H9 (cell line): ENCODE measurements around the gene MMP15. TPM values are rescaled to one million over a fixed set of nuclear protein-coding genes. Genes with fewer than 3 reads are reported as not detected.
"Not testable (repeated sequence)": the region's sequence is repeated elsewhere in the genome, so short reads cannot be mapped to it uniquely, and the experiment has no call there.

Experiments used
- DNase-seq: peaks from one replicate; pipeline ENCODE4 v3.0.0-alpha.2; 2017
- H2AFZ ChIP-seq: one replicate; pipeline ENCODE4 v1.6.1; 2013; ENCODE audit warnings: mild to moderate bottlenecking, low read length, control low read depth, moderate library complexity
- H2AK5ac ChIP-seq: 2 replicates; pipeline ENCODE4 v1.6.1; 2013; ENCODE audit warnings: low read length, control low read depth, mixed read lengths; ENCODE audit not compliant: insufficient read length
- H2BK120ac ChIP-seq: one replicate; pipeline ENCODE4 v1.6.1; 2013; ENCODE audit warnings: low read depth, mild to moderate bottlenecking, low read length, control low read depth, inconsistent platforms; ENCODE audit not compliant: poor library complexity, severe bottlenecking
- H2BK12ac ChIP-seq: 2 replicates; pipeline ENCODE4 v1.6.1; 2013; ENCODE audit warnings: low read length, control low read depth, mixed read lengths, low read depth; ENCODE audit not compliant: insufficient read length
- H2BK15ac ChIP-seq: 2 replicates; pipeline ENCODE4 v1.6.1; 2013; ENCODE audit warnings: low read depth, low read length, control low read depth
- H2BK20ac ChIP-seq: one replicate; pipeline ENCODE4 v1.6.1; 2013; ENCODE audit warnings: low read depth, mild to moderate bottlenecking, low read length, control low read depth, inconsistent platforms; ENCODE audit not compliant: poor library complexity, severe bottlenecking
- H2BK5ac ChIP-seq: 2 replicates; pipeline ENCODE4 v1.6.1; 2013; ENCODE audit warnings: low read length, control low read depth, mixed read lengths; ENCODE audit not compliant: insufficient read length
- H3K14ac ChIP-seq: 2 replicates; pipeline ENCODE4 v1.6.1; 2013; ENCODE audit warnings: low read length, control low read depth; ENCODE audit not compliant: insufficient read depth
- H3K18ac ChIP-seq: 2 replicates; pipeline ENCODE4 v1.6.1; 2013; ENCODE audit warnings: low read depth, mild to moderate bottlenecking, mixed read lengths, low read length, control low read depth; ENCODE audit not compliant: insufficient read length
- H3K23ac ChIP-seq: 2 replicates; pipeline ENCODE4 v1.6.1; 2013; ENCODE audit warnings: low read length, control low read depth, mixed read lengths, low read depth; ENCODE audit not compliant: insufficient read length
- H3K23me2 ChIP-seq: 2 replicates; pipeline ENCODE4 v1.6.1; 2013; ENCODE audit warnings: low read depth, mild to moderate bottlenecking, mixed read lengths, low read length, control low read depth; ENCODE audit not compliant: insufficient read length, poor library complexity, severe bottlenecking
- H3K27ac ChIP-seq: 2 replicates; pipeline ENCODE4 v1.5.1; 2013; ENCODE audit warnings: low read length, control low read depth, mixed read lengths, low read depth; ENCODE audit not compliant: insufficient read length
- H3K27me3 ChIP-seq: 2 replicates; pipeline ENCODE4 v1.6.1; 2013; ENCODE audit warnings: low read length, control low read depth, inconsistent platforms; ENCODE audit not compliant: insufficient read depth
- H3K4ac ChIP-seq: 2 replicates; pipeline ENCODE4 v1.6.1; 2013; ENCODE audit warnings: low read depth, mild to moderate bottlenecking, control low read depth, inconsistent platforms, low read length, moderate library complexity
- H3K4me1 ChIP-seq: 2 replicates; pipeline ENCODE4 v1.6.1; 2013; ENCODE audit warnings: low read length, control low read depth, inconsistent platforms; ENCODE audit not compliant: insufficient read depth
- H3K4me2 ChIP-seq: 2 replicates; pipeline ENCODE4 v1.6.1; 2013; ENCODE audit warnings: low read length, control low read depth, mixed read lengths; ENCODE audit not compliant: insufficient read length, insufficient read depth
- H3K56ac ChIP-seq: 2 replicates; pipeline ENCODE4 v1.6.1; 2013; ENCODE audit warnings: low read depth, mild to moderate bottlenecking, mixed read lengths, low read length, control low read depth; ENCODE audit not compliant: insufficient read length
- H3K79me1 ChIP-seq: 2 replicates; pipeline ENCODE4 v1.6.1; 2013; ENCODE audit warnings: low read depth, mild to moderate bottlenecking, moderate library complexity, low read length, control low read depth, inconsistent platforms; ENCODE audit not compliant: insufficient read depth, poor library complexity, severe bottlenecking
- H3K79me2 ChIP-seq: 2 replicates; pipeline ENCODE4 v1.6.1; 2013; ENCODE audit warnings: low read length, control low read depth, inconsistent platforms; ENCODE audit not compliant: insufficient read depth
- H3K9ac ChIP-seq: 2 replicates; pipeline ENCODE4 v1.6.1; 2013; ENCODE audit warnings: low read length, control low read depth, mixed read lengths; ENCODE audit not compliant: insufficient read length; ENCODE audit errors: extremely low read depth
- H3K9me3 ChIP-seq: one replicate; pipeline ENCODE4 v1.6.1; 2013; ENCODE audit warnings: low read depth, low read length, inconsistent platforms; ENCODE audit not compliant: control insufficient read depth
- H3T11ph ChIP-seq: one replicate; pipeline ENCODE4 v1.6.1; 2013; ENCODE audit warnings: mild to moderate bottlenecking, low read length, control low read depth, inconsistent platforms
- H4K20me1 ChIP-seq: one replicate; pipeline ENCODE4 v1.6.1; 2013; ENCODE audit not compliant: control insufficient read depth, insufficient read length, insufficient read depth
- H4K5ac ChIP-seq: 2 replicates; pipeline ENCODE4 v1.6.1; 2013; ENCODE audit warnings: low read depth, mild to moderate bottlenecking, mixed read lengths, low read length, control low read depth; ENCODE audit not compliant: insufficient read length
- H4K8ac ChIP-seq: replicated peaks from 2 replicates; pipeline ENCODE4 v1.6.1; 2013; ENCODE audit warnings: low read length, control low read depth, mixed read lengths, low read depth; ENCODE audit not compliant: insufficient read length
- H4K91ac ChIP-seq: 2 replicates; pipeline ENCODE4 v1.6.1; 2013; ENCODE audit warnings: low read depth, mild to moderate bottlenecking, moderate library complexity, mixed read lengths, low read length, control low read depth; ENCODE audit not compliant: insufficient read length
- H3K27ac Mint-ChIP-seq, 3 experiments: 2 replicates in 2 of 3; 3 replicates in 1 of 3; pipeline ENCODE4 v1.8.0; 2020 to 2021; ENCODE audit warnings: mixed read lengths in 3 of 3, mild to moderate bottlenecking in 1 of 3, moderate library complexity in 1 of 3
- H3K27me3 Mint-ChIP-seq: 2 replicates; pipeline ENCODE4 v1.8.0; 2021; ENCODE audit warnings: low read depth, mild to moderate bottlenecking, moderate library complexity, mixed read lengths
- H3K36me3 Mint-ChIP-seq, 3 experiments: 2 replicates in 2 of 3; 3 replicates in 1 of 3; pipeline ENCODE4 v1.8.0; 2020 to 2021; ENCODE audit warnings: low read depth in 3 of 3, mixed read lengths in 3 of 3; ENCODE audit not compliant: insufficient read depth in 1 of 3
- H3K4me1 Mint-ChIP-seq, 2 experiments: 2 replicates each; pipeline ENCODE4 v1.8.0; 2020; ENCODE audit warnings: mixed read lengths in 2 of 2
- H3K4me3 Mint-ChIP-seq, 2 experiments: 2 replicates in 1 of 2; 3 replicates in 1 of 2; pipeline ENCODE4 v1.8.0; 2020 to 2021; ENCODE audit warnings: mild to moderate bottlenecking in 2 of 2, mixed read lengths in 2 of 2, moderate library complexity in 1 of 2
- H3K9me3 Mint-ChIP-seq, 2 experiments: 2 replicates in 1 of 2; 3 replicates in 1 of 2; pipeline ENCODE4 v1.8.0; 2020; ENCODE audit warnings: mild to moderate bottlenecking in 2 of 2, mixed read lengths in 2 of 2, moderate library complexity in 1 of 2
- CTCF ChIP-seq: fragments of 200-600 bp; sonication (generic); conservative IDR thresholded peaks from 3 replicates; pipeline ENCODE4 v1.8.0; 2021; ENCODE audit warnings: antibody characterized with exemption, mild to moderate bottlenecking
- WGBS: extraction: QIAGEN DNeasy Blood & Tissue Kit; methylation state at CpG from one replicate; pipeline ENCODE4 v1.1.7; 2013; ENCODE audit warnings: missing lambda C conversion rate, low lambda C conversion rate, mixed read lengths; ENCODE audit not compliant: insufficient read length; ENCODE audit errors: extremely low coverage; 5-methylcytosine and 5-hydroxymethylcytosine counted together
- total RNA-seq: library from RNA; stranded (reverse); gene quantifications from 2 replicates; pipeline ENCODE4 v1.2.1, GENCODE V29; 2021

Gene MMP15
- total RNA-seq, 1 experiment from 2014 or later: 32.9 TPM

- no peaks in the 10 kb centered on the region for H3K23me2 ChIP-seq
- no peak overlapping the region for H3K4ac ChIP-seq
- H3K4me1 ChIP-seq: no peaks in the 10 kb centered on the region
- H3K79me2 ChIP-seq: no peaks in the 10 kb centered on the region
- Mint-ChIP-seq H3K27me3 (peaks cover 2% of the 10 kb centered on the region), H3K9me3 (no peaks in the 10 kb centered on the region), H3K27ac (no peak overlapping the region), H3K36me3 (no peaks in the 10 kb centered on the region), H3K4me3 (no peak overlapping the region), H3K4me1 (peaks cover 3 to 7% of the 10 kb centered on the region in 2 experiments)
- no peak overlapping the region for H2BK20ac ChIP-seq
- no peak overlapping the region for H2BK15ac ChIP-seq
- H2BK12ac ChIP-seq: no peak overlapping the region
- no peaks in the 10 kb centered on the region for H3K79me1 ChIP-seq
- H3K18ac ChIP-seq: no peak overlapping the region
- DNase-seq: no peak
- H3T11ph ChIP-seq: no peak overlapping the region
- H4K91ac ChIP-seq: no peak overlapping the region
- H3K9ac ChIP-seq: no peak overlapping the region
- H3K27ac ChIP-seq: no peak overlapping the region
- no CpG with 5 or more reads among the region's 12 CpGs for WGBS
- H2BK5ac ChIP-seq: no peak overlapping the region
- H3K23ac ChIP-seq: no peak overlapping the region
- no peak overlapping the region for H2AFZ ChIP-seq
- H4K5ac ChIP-seq: no peak overlapping the region
- peak; percentile 54 for TF ChIP-seq CTCF
- H2AK5ac ChIP-seq: no peak overlapping the region
- H3K56ac ChIP-seq: no peak overlapping the region
- H3K27me3 ChIP-seq: no peaks in the 10 kb centered on the region
- H2BK120ac ChIP-seq: no peak overlapping the region
- H3K4me2 ChIP-seq: no peak overlapping the region
- H3K9me3 ChIP-seq: no peaks in the 10 kb centered on the region
- H3K14ac ChIP-seq: no peak overlapping the region
- no peak overlapping the region for H4K8ac ChIP-seq
- H4K20me1 ChIP-seq: no peaks in the 10 kb centered on the region
These were observed 48.0 kb upstream of the MMP15 start for GRCh38 chr16:57977418-57978069.

GRCh38 chr16:57978070-57978465 is 47.5 kb upstream of the MMP15 start:
- H4K5ac ChIP-seq, H3K9me3 ChIP-seq, DNase-seq, H3T11ph ChIP-seq, H3K23ac ChIP-seq, H2BK20ac ChIP-seq, H2BK12ac ChIP-seq, H3K79me2 ChIP-seq, H2BK120ac ChIP-seq, H3K79me1 ChIP-seq, H3K4me2 ChIP-seq, H4K91ac ChIP-seq, H4K8ac ChIP-seq, H3K27ac Mint-ChIP-seq, H2AK5ac ChIP-seq, H3K27me3 ChIP-seq, H3K23me2 ChIP-seq, H3K4me1 Mint-ChIP-seq, H2AFZ ChIP-seq, H4K20me1 ChIP-seq, H2BK15ac ChIP-seq, H3K14ac ChIP-seq, H3K9ac ChIP-seq, H3K27ac ChIP-seq, H3K36me3 Mint-ChIP-seq, H3K9me3 Mint-ChIP-seq, H3K56ac ChIP-seq, H3K4ac ChIP-seq, H3K27me3 Mint-ChIP-seq, H2BK5ac ChIP-seq, H3K4me3 Mint-ChIP-seq, H3K18ac ChIP-seq, H3K4me1 ChIP-seq: not testable (repeated sequence)
- no CpG with 5 or more reads among the region's 2 CpGs for WGBS
